Keratinocyte (primary cell): ENCODE data around the gene HLA-DMB. TPM values are rescaled to one million over a fixed set of nuclear protein-coding genes. Genes with fewer than 3 reads are reported as not detected.

Experiments
- DNase-seq: peaks from one replicate; pipeline ENCODE4 v3.0.0-alpha.2; 2011; ENCODE audit warnings: low read depth, missing footprints, low spot score
- FAIRE-seq: peaks from 2 replicates; lab custom pipeline; 2011; peaks lifted over from hg19 to GRCh38; lab: Jason Lieb, UNC
- H2AFZ ChIP-seq: 2 replicates; pipeline ENCODE4 v1.6.0; 2012; ENCODE audit warnings: low read length, control low read depth, inconsistent platforms; ENCODE audit not compliant: control insufficient read depth
- H3K27ac ChIP-seq: 2 replicates; pipeline ENCODE4 v1.5.1; 2011; ENCODE audit warnings: low read length; ENCODE audit not compliant: control insufficient read depth, insufficient read depth
- H3K27me3 ChIP-seq: 3 replicates; pipeline ENCODE4 v1.6.0; 2011; ENCODE audit warnings: low read length; ENCODE audit not compliant: control insufficient read depth, insufficient read depth; ENCODE audit errors: extremely low read depth
- H3K36me3 ChIP-seq, 2 experiments: 2 replicates in 1 of 2; 3 replicates in 1 of 2; pipeline ENCODE4 v1.5.1; 2011; ENCODE audit warnings: low read length in 2 of 2, mild to moderate bottlenecking in 1 of 2; ENCODE audit not compliant: control insufficient read depth in 2 of 2, insufficient read depth in 2 of 2; ENCODE audit errors: extremely low read depth in 1 of 2
- H3K4me1 ChIP-seq: 3 replicates; pipeline ENCODE4 v1.5.1; 2011; ENCODE audit warnings: low read length; ENCODE audit not compliant: control insufficient read depth, insufficient read depth; ENCODE audit errors: extremely low read depth
- H3K4me2 ChIP-seq: 3 replicates; pipeline ENCODE4 v1.6.0; 2011; ENCODE audit warnings: low read depth, low read length; ENCODE audit not compliant: control insufficient read depth, insufficient read depth; ENCODE audit errors: extremely low read depth
- H3K4me3 ChIP-seq, 3 experiments: fragments of 200-600 bp in 1 of 3; sonication (generic) in 1 of 3; 2 replicates in 2 of 3; 3 replicates in 1 of 3; pipeline ENCODE4 v1.5.1; 2011 to 2016; ENCODE audit warnings: low read length in 3 of 3, mild to moderate bottlenecking in 3 of 3, control low read depth in 2 of 3, inconsistent platforms in 1 of 3, low read depth in 1 of 3, mixed read lengths in 1 of 3, mixed run types in 1 of 3, moderate library complexity in 1 of 3; ENCODE audit not compliant: control insufficient read depth in 2 of 3, insufficient read depth in 2 of 3; ENCODE audit errors: extremely low read depth in 1 of 3
- H3K79me2 ChIP-seq: 2 replicates; pipeline ENCODE4 v1.6.0; 2012; ENCODE audit warnings: low read length; ENCODE audit not compliant: control insufficient read depth, insufficient read depth
- H3K9ac ChIP-seq: 3 replicates; pipeline ENCODE4 v1.6.0; 2011; ENCODE audit warnings: low read length; ENCODE audit not compliant: control insufficient read depth, insufficient read depth; ENCODE audit errors: extremely low read depth
- H3K9me1 ChIP-seq: 3 replicates; pipeline ENCODE4 v1.6.0; 2011; ENCODE audit warnings: low read length; ENCODE audit not compliant: control insufficient read depth, insufficient read depth; ENCODE audit errors: extremely low read depth
- H3K9me3 ChIP-seq: 2 replicates; pipeline ENCODE4 v1.5.1; 2012; ENCODE audit warnings: low read depth, low read length; ENCODE audit not compliant: control insufficient read depth
- H4K20me1 ChIP-seq: 3 replicates; pipeline ENCODE4 v1.6.0; 2011; ENCODE audit warnings: low read length; ENCODE audit not compliant: control insufficient read depth, insufficient read depth; ENCODE audit errors: extremely low read depth
- EZH2 ChIP-seq: IDR thresholded peaks from one replicate; pipeline ENCODE4 v1.6.1; 2012; ENCODE audit warnings: inconsistent platforms, mild to moderate bottlenecking, low read length, moderate library complexity
- dilution Hi-C: fragments of 300-500 bp; cut with MboI; formaldehyde crosslinking; loops from one replicate; pipeline ENCODE4 v1.7.0; 2020; ENCODE audit warnings: low sequenced_read_pairs; ENCODE audit not compliant: extremely low pct_ligation_motif_present
- polyA plus RNA-seq, 5 experiments: library from polyadenylated mRNA; depleted of rRNA in 3 of 5; stranded (reverse) in 3 of 5; stranded (forward) in 1 of 5; unstranded in 1 of 5; fragments of >200 nt; gene quantifications; 1 replicate in 1 of 5; 2 replicates in 3 of 5; 3 replicates in 1 of 5; pipeline versions ENCODE4 v1.2.1 to v1.2.3, GENCODE V29; 2011 to 2012; ENCODE audit warnings: missing spikeins in 2 of 5, low read depth in 1 of 5, low replicate concordance in 1 of 5
- TF ChIP-seq, protein P1 (sequence below), 3 experiments: IDR thresholded peaks in 1 of 3; conservative IDR thresholded peaks in 1 of 3; optimal IDR thresholded peaks in 1 of 3; 2 replicates in 2 of 3; 3 replicates in 1 of 3; pipeline versions ENCODE3 to v1.5.1; 2011; ENCODE audit warnings: low read length in 3 of 3, mild to moderate bottlenecking in 3 of 3, moderate library complexity in 2 of 3, control low read depth in 1 of 3, inconsistent platforms in 1 of 3; ENCODE audit not compliant: insufficient read depth in 2 of 3; ENCODE audit errors: extremely low read depth in 1 of 3

Gene HLA-DMB
- polyA plus RNA-seq, 1 donor (not counting 4 experiments of a cell fraction or from before 2014, with no cell fraction given): not detected

DNA sequence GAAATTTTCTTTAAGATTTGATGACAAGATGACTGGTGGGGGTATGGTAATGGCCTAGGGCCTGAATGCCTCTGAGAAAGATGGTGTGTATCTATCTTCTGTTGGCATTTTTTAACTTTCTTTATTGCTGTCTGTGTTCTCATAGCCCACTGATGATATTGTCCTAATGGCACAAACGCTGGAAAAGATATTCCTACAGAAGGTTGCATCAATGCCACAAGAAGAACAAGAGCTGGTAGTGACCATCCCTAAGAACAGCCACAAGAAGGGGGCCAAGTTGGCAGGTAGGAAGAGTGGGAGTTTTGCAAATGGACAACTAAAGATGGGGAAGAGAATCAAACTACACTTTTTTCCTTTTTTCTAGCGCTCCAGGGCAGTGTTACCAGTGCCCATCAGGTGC lies 35.1 kb upstream of the HLA-DMB start:
- Histone ChIP-seq H3K36me3 (peaks cover 62 to 87% of the 10 kb centered on the region in 2 experiments), H3K4me3 (peak overlapping the region in 1 of 3 experiments; percentile 4)

DNA sequence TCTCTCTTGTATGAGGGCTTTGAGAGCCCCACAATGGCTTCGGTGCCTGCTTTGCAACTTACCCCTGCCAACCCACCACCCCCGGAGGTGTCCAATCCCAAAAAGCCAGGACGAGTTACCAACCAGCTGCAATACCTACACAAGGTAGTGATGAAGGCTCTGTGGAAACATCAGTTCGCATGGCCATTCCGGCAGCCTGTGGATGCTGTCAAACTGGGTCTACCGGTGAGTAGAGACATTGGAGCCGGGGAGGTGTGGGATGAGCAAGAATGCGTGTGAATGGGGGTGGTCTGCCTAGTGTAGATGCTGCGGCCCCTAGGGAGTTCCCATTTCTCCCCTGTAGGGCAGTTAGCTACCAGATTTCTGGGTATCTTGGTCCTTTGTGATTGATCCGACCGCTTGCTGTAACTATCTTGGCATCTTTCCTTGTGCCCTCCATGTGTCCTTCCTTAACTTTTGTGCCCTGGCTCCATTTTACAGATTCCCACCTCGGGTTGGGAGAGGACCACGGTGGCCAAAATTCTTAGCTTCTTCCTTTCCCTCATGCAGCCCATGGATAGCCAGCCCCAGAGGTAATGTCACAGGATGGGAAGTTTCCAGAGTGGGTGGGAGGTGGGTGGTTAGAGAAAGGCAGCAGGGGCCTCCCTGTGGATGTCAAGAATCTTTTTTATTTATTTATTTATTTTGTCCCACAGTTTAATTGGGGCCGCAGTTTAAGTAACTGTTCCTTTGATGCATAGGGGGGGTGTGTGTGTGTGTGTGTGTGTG lies 33.9 kb upstream of the HLA-DMB start:
- Histone ChIP-seq H3K9ac (peak overlapping the region; percentile 90), H3K27ac (peak overlapping the region; percentile 76), H2AFZ (no peak overlapping the region), H3K27me3 (no peaks in the 10 kb centered on the region), H3K4me2 (peak overlapping the region; percentile 98), H3K4me3 (peak overlapping the region; percentile 88 to 99 (median 90)), H3K36me3 (peaks cover 53 to 75% of the 10 kb centered on the region in 2 experiments), H3K9me3 (no peaks in the 10 kb centered on the region), H3K9me1 (peaks cover 10% of the 10 kb centered on the region), H3K79me2 (peaks cover 70% of the 10 kb centered on the region), H4K20me1 (peaks cover 72% of the 10 kb centered on the region), H3K4me1 (peaks cover 25% of the 10 kb centered on the region)
- DNase-seq: no peak
- dilution Hi-C loops: no loop called here
- TF ChIP-seq, protein P1, sequence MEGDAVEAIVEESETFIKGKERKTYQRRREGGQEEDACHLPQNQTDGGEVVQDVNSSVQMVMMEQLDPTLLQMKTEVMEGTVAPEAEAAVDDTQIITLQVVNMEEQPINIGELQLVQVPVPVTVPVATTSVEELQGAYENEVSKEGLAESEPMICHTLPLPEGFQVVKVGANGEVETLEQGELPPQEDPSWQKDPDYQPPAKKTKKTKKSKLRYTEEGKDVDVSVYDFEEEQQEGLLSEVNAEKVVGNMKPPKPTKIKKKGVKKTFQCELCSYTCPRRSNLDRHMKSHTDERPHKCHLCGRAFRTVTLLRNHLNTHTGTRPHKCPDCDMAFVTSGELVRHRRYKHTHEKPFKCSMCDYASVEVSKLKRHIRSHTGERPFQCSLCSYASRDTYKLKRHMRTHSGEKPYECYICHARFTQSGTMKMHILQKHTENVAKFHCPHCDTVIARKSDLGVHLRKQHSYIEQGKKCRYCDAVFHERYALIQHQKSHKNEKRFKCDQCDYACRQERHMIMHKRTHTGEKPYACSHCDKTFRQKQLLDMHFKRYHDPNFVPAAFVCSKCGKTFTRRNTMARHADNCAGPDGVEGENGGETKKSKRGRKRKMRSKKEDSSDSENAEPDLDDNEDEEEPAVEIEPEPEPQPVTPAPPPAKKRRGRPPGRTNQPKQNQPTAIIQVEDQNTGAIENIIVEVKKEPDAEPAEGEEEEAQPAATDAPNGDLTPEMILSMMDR (optimal IDR thresholded peaks at IDR 0.05 in 1 of 3, IDR thresholded peaks at IDR 0.05 in 1 of 3, conservative IDR thresholded peaks at IDR 0.05 in 1 of 3; ENCODE audit: extremely low read depth in 1 of 3, insufficient read depth in 2 of 3, low read length in 3 of 3): no peak
- no peak for TF ChIP-seq EZH2
- no peak for FAIRE-seq

More for the DNA sequence above, 35.1 kb upstream of the HLA-DMB start:
- H4K20me1 ChIP-seq: peaks cover 83% of the 10 kb centered on the region
- H3K9me1 ChIP-seq: peaks cover 10% of the 10 kb centered on the region
- DNase-seq: no peak
- TF ChIP-seq, protein P1 (optimal IDR thresholded peaks at IDR 0.05 in 1 of 3, IDR thresholded peaks at IDR 0.05 in 1 of 3, conservative IDR thresholded peaks at IDR 0.05 in 1 of 3; ENCODE audit: extremely low read depth in 1 of 3, insufficient read depth in 2 of 3, low read length in 3 of 3): no peak
- no peak for TF ChIP-seq EZH2
- no peaks in the 10 kb centered on the region for H3K9me3 ChIP-seq
- peaks cover 72% of the 10 kb centered on the region for H3K79me2 ChIP-seq
- dilution Hi-C loops: no loop called here
- no peak overlapping the region for H2AFZ ChIP-seq
- H3K4me2 ChIP-seq: peak overlapping the region; percentile 18
- no peak overlapping the region for H3K9ac ChIP-seq
- no peak for FAIRE-seq
- H3K4me1 ChIP-seq: peaks cover 25% of the 10 kb centered on the region
- H3K27me3 ChIP-seq: no peaks in the 10 kb centered on the region
- no peak overlapping the region for H3K27ac ChIP-seq
